ENCODE results near the gene PPIL4. TPM values are rescaled to one million over a fixed set of nuclear protein-coding genes. Genes with fewer than 3 reads are reported as not detected.

Gene PPIL4
- total and polyA plus RNA-seq, 2 of the 13 experiments (the other 11 are each of a cell fraction or from before 2014, with no cell fraction given), result 5.5 to 46.0 TPM

DNA sequence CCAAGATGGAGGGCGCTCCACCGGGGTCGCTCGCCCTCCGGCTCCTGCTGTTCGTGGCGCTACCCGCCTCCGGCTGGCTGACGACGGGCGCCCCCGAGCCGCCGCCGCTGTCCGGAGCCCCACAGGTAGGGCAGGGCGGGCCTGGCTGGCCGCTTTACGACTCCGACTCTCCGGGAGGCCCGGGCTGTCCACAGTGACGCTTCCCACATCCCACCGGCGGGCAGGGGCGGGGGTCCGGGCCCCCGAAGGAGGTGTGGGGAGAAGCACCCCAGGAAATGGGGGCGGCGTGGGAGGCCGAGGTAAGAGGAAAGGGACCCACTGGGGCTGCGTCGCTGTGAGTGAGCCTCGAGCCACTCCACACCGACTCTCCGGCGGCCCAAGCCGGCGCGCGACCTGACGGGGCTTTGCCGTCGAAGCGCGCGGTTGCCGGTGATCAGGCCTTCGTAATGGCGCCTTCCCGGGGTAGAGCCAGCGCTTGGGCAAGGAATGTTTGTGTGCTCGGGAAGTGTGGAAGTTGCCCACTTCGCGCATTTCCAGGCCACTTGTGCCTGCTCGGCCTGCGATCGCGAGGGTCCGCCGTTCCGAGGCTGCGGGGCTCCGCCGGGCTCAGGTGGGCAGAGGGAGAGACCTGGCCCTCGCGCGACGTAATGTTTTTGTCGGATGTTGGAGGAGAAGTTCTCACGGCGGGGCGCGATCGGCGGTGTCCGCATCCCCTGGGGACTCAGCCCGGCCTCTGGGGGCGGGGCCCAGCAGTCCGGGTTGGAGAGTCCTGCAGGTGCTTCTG lies 20.8 kb upstream of the PPIL4 start (continued):
- no peak for TF ChIP-seq PLRG1 (conservative IDR thresholded peaks at IDR 0.05)
- TF ChIP-seq, protein P1, sequence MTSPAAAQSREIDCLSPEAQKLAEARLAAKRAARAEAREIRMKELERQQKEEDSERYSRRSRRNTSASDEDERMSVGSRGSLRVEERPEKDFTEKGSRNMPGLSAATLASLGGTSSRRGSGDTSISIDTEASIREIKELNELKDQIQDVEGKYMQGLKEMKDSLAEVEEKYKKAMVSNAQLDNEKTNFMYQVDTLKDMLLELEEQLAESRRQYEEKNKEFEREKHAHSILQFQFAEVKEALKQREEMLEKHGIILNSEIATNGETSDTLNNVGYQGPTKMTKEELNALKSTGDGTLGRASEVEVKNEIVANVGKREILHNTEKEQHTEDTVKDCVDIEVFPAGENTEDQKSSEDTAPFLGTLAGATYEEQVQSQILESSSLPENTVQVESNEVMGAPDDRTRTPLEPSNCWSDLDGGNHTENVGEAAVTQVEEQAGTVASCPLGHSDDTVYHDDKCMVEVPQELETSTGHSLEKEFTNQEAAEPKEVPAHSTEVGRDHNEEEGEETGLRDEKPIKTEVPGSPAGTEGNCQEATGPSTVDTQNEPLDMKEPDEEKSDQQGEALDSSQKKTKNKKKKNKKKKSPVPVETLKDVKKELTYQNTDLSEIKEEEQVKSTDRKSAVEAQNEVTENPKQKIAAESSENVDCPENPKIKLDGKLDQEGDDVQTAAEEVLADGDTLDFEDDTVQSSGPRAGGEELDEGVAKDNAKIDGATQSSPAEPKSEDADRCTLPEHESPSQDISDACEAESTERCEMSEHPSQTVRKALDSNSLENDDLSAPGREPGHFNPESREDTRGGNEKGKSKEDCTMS (CRISPR knock-in tag; conservative IDR thresholded peaks at IDR 0.05), result no peak
- TF ChIP-seq DNMT3B (CRISPR knock-in tag; conservative IDR thresholded peaks at IDR 0.05), result no peak
- peak; percentile 82 for TF ChIP-seq RBFOX2 (IDR thresholded peaks at IDR 0.05; ENCODE audit: low read depth, low read length)
- TF ChIP-seq MYNN (CRISPR knock-in tag; IDR thresholded peaks at IDR 0.05; ENCODE audit: low read depth), result no peak; the same call in none of the 2 replicates
- TF ChIP-seq, protein P2, sequence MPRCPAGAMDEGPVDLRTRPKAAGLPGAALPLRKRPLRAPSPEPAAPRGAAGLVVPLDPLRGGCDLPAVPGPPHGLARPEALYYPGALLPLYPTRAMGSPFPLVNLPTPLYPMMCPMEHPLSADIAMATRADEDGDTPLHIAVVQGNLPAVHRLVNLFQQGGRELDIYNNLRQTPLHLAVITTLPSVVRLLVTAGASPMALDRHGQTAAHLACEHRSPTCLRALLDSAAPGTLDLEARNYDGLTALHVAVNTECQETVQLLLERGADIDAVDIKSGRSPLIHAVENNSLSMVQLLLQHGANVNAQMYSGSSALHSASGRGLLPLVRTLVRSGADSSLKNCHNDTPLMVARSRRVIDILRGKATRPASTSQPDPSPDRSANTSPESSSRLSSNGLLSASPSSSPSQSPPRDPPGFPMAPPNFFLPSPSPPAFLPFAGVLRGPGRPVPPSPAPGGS (CRISPR knock-in tag; IDR thresholded peaks at IDR 0.05), result peak; percentile 93
- TF ChIP-seq GPN1 (CRISPR knock-in tag; IDR thresholded peaks at IDR 0.05; ENCODE audit: borderline replicate concordance), result no peak; the same call in 1 of the 2 replicates
- TF ChIP-seq NR2F6 (IDR thresholded peaks at IDR 0.05), result no peak
- no peak for TF ChIP-seq NR2F6 (CRISPR knock-in tag; IDR thresholded peaks at IDR 0.05)
- no peak for TF ChIP-seq SP1 (IDR thresholded peaks at IDR 0.05)
- TF ChIP-seq SP1 (CRISPR knock-in tag; IDR thresholded peaks at IDR 0.05), result 0 out of 2 replicates have a peak, but pooled peaks have one; percentile 33
- TF ChIP-seq MAFK (conservative IDR thresholded peaks at IDR 0.05 in 1 of 2, IDR thresholded peaks at IDR 0.05 in 1 of 2; ENCODE audit: low read length in 2 of 2), result no peak
- TF ChIP-seq, protein P3, sequence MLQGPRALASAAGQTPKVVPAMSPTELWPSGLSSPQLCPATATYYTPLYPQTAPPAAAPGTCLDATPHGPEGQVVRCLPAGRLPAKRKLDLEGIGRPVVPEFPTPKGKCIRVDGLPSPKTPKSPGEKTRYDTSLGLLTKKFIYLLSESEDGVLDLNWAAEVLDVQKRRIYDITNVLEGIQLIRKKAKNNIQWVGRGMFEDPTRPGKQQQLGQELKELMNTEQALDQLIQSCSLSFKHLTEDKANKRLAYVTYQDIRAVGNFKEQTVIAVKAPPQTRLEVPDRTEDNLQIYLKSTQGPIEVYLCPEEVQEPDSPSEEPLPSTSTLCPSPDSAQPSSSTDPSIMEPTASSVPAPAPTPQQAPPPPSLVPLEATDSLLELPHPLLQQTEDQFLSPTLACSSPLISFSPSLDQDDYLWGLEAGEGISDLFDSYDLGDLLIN (CRISPR knock-in tag; IDR thresholded peaks at IDR 0.05; ENCODE audit: borderline replicate concordance), result no peak
- TF ChIP-seq, protein P4, sequence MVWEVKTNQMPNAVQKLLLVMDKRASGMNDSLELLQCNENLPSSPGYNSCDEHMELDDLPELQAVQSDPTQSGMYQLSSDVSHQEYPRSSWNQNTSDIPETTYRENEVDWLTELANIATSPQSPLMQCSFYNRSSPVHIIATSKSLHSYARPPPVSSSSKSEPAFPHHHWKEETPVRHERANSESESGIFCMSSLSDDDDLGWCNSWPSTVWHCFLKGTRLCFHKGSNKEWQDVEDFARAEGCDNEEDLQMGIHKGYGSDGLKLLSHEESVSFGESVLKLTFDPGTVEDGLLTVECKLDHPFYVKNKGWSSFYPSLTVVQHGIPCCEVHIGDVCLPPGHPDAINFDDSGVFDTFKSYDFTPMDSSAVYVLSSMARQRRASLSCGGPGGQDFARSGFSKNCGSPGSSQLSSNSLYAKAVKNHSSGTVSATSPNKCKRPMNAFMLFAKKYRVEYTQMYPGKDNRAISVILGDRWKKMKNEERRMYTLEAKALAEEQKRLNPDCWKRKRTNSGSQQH (CRISPR knock-in tag; IDR thresholded peaks at IDR 0.05; ENCODE audit: low read depth), result peak; percentile 68; the same call in 1 of the 2 replicates
- TF ChIP-seq, protein P5, sequence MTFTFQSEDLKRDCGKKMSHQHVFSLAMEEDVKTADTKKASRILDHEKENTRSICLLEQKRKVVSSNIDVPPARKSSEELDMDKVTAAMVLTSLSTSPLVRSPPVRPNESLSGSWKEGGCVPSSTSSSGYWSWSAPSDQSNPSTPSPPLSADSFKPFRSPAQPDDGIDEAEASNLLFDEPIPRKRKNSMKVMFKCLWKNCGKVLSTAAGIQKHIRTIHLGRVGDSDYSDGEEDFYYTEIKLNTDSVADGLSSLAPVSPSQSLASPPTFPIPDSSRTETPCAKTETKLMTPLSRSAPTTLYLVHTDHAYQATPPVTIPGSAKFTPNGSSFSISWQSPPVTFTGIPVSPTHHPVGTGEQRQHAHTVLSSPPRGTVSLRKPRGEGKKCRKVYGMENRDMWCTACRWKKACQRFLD (CRISPR knock-in tag; IDR thresholded peaks at IDR 0.05; ENCODE audit: borderline replicate concordance), result peak; percentile 81; the same call in 1 of the 2 replicates
- TF ChIP-seq ZNF713 (CRISPR knock-in tag; IDR thresholded peaks at IDR 0.05), result peak; percentile 35; the same call in 1 of the 2 replicates
- no peak for TF ChIP-seq CBX1 (IDR thresholded peaks at IDR 0.05; ENCODE audit: low read depth)
- TF ChIP-seq SP5 (CRISPR knock-in tag; IDR thresholded peaks at IDR 0.05; ENCODE audit: borderline replicate concordance, low read depth), result no peak
- TF ChIP-seq SMAD1 (CRISPR knock-in tag; IDR thresholded peaks at IDR 0.05; ENCODE audit: borderline replicate concordance, low read depth), result 0 out of 2 replicates have a peak, but pooled peaks have one; percentile 22
- TF ChIP-seq ZNF317 (CRISPR knock-in tag; IDR thresholded peaks at IDR 0.05), result no peak; the same call in 1 of the 2 replicates
- TF ChIP-seq MEF2D (CRISPR knock-in tag; IDR thresholded peaks at IDR 0.05), result peak; percentile 56; the same call in 1 of the 2 replicates
- peak; percentile 12; the same call in 1 of the 2 replicates for TF ChIP-seq AKAP8 (CRISPR knock-in tag; IDR thresholded peaks at IDR 0.05)
- TF ChIP-seq POLR2A (IDR thresholded peaks at IDR 0.05; ENCODE audit: insufficient read depth in 1 of 2, low read depth in 2 of 2, low read length in 2 of 2), result peak; percentile 57 to 75; a peak in 3 of 4 replicates
- TF ChIP-seq NFE2L2 (IDR thresholded peaks at IDR 0.05; ENCODE audit: low read length), result no peak
